NCI-H2107 (cell line): ENCODE results near the gene XIRP2.
"Not testable (repeated sequence)": the region's sequence is repeated elsewhere in the genome, so short reads cannot be mapped to it uniquely, and the experiment has no call there.

ENCODE experiments used
- DNase-seq: peaks from one replicate; lab custom pipeline; 2025; lab: John Stamatoyannopoulos, UW

Gene XIRP2

DNA sequence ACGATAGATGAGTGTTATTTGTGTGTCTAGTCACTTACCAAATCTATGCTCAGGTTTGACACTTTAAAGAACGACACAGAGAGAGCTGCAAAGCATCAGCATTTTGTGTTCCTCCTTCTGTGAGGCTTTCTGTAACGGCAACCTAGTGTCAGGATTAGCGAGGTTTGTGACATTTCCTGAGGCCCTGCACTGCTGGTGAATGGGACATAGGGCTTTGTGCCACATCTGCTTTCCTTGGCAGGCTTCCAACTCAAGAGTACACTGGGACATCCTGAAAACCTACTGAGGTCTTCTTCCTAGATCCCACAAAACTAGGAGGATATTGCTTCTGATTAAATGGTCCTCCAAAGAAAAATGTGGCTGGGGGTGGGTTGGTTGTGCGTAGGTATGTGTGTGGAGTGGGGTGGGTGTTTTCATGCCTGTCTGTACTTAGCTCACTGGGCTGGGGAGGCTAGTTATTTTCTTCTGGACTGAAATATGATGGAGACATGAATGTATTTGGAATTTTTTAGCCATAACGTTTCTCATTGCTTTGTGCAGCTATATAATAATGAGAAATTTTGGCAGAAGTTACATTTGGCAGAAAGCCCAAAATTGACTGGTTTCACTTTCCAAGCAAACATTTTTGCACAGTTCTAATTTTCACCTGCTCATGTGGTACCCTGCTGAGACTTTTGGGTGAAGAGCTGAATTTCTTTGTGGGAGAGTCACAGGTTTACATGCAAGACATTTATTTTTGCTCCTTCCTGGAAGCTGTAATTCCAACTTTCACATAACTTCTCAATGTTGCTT is 308.4 kb downstream of the XIRP2 start:
- DNase-seq, result no peak

DNA sequence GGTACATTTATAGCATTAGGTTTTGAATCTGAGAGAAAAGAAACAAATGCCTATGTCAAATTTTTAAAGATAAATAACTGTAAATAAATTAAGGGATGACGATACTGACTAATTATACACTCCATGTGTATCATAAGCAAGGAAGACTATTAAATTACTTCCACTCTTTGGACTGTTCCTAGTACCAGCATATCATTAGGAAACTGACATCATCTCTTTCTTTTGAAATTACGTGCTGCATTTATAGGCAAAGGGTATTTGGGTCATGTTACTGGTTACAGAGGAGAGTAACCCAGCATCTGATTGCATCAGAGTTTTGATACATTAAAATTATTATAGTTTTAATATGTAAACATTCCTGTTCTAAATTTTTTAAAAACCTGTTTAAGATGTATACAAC is 309.7 kb downstream of the XIRP2 start:
- DNase-seq, result no peak

DNA sequence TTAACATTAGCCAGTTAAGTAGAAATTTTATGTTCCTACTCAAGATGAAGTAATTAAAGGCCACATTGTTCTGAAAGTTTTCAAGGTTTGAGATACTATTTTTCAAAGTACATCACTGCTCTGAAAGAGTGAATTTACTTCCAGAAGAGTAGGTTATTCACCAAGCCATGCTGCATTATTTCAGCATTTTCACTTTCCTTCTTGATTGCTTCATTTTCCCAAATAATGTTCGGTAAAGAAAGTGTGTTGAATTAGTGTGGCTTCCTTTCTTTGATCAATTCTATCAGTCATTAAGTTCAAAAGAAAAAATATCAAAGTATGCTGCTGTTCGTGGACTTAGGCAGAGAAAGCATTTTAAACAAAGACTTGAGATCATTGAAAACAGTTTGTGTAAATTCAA is 310.3 kb downstream of the XIRP2 start:
- no peak for DNase-seq

DNA sequence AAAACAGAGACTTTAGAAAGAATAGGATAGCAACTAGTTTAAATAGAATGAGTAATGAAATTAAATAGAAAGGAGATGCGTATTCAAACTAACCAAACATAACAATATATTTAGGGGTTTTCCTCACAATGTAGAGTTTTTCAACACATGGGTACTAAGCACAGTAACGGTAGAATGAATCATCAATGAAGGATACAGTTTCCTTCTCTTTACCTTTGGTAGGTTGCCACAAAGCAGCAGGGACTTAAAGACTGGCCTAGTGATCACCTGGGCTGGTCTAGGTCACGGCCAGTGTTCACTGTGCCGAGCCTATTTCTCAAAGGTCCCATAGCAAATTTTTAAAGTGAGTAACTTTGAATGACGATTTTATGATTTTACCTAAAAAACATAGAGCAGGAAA is 311.7 kb downstream of the XIRP2 start:
- no peak for DNase-seq

DNA sequence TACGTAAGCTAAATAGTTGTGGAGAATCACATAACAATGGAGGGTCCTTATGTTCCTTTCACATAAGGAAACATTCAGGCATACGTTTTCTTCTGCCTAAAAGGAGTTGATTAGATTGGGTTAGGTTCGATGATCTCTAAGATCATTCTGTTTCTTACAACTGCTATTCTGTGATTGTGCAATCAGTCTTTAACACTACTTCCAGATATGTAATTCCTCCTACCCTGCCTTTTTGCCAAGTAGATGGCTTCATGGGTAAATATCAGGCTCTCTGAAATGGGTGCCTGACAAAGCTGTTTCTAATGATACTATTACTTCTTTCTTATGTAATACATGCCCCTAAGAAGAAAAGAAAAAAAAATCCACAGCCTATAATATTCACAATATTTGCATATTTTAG is 321.5 kb downstream of the XIRP2 start:
- DNase-seq, result no peak

DNA sequence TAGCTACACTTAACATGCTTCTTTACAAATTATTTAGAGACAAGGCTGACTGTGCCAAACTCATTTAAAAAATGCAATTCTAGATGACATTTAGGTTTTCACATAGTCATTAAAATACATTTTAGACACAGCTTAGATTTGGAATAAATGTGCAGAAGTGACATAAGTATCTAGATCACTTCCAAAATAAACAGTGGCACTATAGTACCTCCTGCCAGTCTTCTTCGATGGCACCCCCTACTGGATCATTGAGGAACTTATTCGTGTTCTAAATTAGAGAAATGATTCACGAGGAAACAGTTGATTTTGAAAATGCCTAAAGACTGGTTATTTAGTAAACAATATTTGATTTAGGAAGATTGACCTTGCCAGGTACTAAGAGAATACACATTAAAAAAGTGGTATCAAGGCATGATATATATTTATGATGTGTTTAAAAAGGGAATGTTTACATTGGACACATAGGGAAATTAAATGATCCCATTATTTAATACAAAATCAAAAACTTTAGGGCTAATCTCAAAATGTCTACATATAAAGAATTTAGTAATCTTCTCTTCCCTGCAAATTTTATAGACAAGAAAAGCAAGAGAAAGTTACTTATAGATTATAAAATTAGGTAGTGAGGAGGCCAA is 323.9 kb downstream of the XIRP2 start:
- DNase-seq, result no peak

DNA sequence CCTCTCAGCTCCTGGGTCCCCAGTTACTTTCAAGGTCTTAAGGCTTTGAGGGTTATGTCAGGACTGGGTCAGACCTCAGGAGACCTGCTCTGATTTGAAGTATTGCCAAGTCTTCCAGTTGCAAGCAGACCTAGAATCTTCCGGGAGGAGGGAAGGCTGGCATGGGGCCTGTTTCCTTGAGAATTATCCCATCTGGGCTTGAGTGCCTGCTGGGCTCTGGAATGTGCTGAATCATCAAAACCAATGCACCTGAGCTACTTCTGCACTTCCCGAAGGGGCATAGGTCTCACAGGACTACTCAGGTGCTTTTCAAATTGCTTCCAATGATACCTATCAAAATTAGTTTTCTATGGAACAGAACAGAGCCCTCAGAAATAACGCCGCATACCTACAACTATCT is 327.3 kb downstream of the XIRP2 start:
- DNase-seq, result no peak

DNA sequence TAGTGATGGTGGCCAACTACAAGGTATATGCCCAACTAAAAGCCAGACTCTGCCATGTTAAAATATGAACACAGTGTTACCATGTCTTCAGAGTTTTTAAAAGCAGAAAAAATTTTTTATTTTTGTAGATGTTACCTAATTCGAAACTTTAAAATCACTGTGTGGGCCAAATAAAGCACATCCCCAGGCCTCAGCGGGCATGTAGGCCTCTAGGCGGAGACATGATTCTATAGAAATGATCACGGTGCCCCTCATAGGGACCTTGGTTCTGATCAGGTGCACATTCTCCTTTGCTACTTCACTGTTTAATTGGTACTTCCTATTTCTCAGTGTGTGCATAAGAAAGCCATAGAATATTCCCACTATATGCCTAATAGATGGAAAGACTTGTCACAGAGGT is 349.2 kb downstream of the XIRP2 start:
- no peak for DNase-seq

DNA sequence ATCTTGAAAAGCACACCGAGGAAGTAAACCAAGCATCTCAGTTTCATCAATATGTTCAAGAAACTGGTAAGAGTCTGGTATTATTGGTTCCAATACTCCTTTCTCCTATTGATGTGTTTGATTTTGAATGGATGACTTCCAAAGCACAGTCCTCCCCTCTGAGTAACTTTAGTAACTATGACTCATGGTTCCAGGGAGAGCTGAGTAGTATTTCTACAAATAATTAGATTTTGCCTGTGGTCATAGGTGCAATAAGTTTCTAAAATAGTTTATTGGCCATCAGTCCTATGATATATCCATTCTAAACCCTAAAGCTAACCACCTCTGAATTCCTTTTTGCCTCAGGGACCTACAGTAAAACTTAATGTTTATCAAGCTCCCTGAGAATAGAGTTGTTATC is 352.4 kb downstream of the XIRP2 start:
- no peak for DNase-seq

DNA sequence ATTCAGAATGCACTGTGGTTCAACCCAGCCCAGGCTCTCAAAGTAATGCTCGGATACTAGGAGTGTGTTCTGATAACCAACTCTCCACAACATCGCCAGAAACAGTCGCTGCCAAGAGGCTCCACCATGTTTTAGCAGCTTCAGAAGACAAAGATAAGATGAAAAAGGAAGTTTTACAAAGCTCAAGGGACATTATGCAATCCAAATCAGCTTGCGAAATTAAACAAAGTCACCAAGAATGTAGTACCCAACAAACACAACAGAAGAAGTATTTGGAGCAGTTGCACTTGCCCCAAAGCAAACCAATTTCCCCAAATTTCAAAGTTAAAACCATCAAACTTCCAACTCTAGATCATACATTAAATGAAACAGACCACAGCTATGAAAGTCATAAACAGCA is 360.9 kb downstream of the XIRP2 start:
- DNase-seq, result no peak

DNA sequence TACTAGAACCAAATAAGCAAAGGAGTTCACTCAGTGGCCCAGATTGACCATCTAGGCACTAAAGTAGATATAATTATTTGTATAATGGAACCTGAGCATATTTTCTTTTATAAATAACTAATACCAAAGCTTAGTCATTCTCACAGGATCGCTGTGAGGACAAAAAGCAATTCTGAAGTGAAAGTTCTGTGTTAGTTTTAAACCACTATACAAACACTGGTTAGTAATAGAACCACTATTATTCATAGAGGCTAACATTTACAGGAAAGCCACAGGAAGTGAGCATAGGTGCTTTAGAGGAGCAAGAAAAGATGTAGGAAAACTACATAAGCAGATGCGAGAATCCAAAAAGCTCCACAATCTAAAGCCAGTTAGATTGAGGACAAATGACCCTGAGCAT is 364.7 kb downstream of the XIRP2 start:
- DNase-seq, result no peak

DNA sequence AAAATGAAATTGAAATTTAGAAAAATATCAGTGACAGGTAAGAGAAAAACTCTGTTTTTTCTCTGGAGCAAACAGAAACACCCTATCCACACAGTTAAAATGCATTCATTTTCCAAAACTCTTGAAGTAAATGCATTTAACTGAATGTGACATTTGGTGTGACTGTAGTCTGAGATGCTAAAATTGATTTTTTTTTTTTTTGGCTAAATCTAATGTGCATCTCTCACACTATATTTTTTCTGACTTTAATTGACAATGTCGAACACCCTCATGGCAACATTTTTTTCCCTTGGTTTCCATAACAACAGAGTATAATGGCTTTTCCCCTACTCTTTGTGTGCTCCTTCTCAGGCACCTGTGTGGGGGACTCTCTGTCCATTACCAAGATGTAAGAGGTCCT is 366.4 kb downstream of the XIRP2 start:
- DNase-seq, result no peak

DNA sequence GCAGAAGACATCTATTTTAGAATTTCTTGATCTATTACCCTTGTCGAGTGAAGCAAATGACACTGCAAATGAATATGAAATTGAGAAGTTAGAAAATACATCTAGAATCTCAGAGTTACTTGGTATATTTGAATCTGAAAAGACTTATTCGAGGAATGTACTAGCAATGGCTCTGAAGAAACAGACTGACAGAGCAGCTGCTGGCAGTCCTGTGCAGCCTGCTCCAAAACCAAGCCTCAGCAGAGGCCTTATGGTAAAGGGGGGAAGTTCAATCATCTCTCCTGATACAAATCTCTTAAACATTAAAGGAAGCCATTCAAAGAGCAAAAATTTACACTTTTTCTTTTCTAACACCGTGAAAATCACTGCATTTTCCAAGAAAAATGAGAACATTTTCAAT is 370.4 kb downstream of the XIRP2 start:
- DNase-seq, result no peak

DNA sequence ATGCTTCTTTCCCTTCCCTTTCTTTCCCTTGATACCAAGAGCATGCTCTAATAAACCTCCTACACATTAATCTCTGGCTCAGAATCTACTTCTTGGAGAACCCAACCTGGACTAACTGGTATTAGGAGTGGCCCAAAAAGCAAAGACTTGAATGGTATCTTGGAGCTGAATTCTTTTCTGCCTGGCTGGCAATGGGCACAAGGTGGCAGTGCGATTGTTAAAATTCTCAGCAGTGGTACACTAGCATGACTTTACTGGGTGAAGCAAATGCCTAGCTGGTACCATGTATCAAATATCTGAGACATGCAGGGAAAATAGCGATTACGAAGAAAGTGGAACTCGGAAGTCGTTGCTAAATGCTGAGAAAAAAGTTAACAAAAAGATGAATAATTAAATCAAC is 376.1 kb downstream of the XIRP2 start:
- no peak for DNase-seq

DNA sequence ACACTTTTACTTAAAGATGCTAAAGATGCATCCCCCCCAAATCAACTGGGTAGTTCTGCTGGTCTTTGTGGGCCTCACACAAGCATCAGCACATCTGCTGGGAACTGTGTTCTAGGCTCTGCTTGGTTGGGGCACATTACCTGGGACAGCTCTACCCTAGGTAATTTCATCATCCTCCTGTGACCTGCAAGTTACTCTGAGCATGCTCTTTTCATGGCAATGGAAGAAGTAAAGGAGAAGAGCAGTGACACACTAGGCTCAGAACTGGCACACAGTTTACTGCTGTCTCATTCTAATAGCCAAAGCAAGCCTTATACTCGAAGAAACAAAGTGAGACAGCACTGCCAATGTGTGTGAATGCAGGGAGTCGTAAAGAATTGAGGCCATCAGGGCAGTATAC is 376.7 kb downstream of the XIRP2 start:
- no peak for DNase-seq

DNA sequence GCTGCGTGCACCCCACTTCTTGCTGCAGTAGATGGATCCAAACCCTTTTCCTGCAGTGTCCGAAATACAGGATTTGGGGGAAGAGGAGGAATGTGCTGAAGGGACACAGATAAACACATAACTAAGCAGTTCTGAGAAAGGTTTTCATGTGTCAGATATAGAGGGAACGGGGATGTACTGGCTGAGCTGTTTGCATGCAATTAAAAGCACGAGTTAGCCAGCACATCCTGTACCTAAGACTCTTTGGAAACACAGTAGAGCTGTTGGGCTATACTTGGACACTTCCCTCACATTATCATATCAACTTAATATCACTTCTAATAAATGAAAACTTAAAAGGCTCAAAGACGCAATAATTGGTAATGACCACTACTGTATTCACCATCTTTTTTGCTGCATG is 377.4 kb downstream of the XIRP2 start:
- DNase-seq, result no peak

DNA sequence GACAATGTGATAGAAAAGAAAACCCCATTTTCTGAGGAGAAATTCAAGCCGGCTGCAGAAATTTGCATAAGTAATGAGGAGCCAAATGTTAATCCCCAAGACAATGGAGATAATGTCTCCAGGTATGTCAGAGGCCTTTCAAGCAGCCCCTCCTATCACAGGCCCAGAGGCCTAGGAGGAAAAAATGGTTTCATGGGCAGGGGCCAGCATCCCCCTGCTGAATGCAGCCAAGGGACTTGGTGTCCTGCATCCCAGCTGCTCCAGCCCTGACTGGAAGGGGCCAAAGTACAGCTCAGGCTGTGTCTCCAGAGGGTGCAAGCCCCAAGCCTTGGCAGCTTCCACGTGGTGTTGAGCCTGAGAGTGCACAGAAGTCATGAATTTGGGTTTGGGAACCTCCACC is 380.0 kb downstream of the XIRP2 start:
- DNase-seq, result not testable (repeated sequence)

DNA sequence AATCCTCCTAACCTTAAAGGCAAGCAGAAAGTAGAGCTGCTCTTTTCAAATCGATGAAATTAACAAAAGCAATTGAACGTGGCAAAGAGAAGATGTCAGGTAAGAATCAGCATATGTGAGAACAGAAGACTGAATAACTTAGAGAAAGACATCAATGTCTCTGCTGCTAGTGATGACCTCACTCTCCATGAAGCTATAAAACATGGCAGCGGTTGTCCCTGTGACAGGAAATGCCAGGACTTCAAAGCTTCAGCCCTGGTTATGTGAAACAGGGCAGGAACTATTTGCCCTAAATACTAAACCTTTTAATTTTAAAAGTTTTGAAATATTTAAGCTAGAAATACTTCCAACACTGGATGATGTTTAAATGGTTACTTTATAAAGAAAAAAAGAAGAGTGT is 383.7 kb downstream of the XIRP2 start:
- no peak for DNase-seq

DNA sequence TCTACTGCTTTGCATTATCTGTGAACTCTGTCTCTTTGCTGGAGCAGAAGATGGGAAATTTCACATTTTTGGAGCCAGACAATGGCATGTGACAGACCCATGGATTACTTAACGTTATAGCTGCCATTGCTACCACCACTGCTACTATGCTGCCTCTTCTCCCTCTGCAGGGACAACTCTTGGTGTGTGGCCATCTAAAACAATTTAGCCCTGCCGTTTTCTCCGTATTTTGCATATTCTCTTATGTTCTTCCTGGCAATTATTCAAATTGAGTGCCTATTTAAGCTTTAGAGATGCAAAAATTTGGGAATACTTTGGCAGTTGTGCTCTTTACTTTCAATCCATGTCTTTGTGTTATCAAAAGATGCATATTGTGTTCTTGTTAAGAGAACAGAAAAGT is 386.8 kb downstream of the XIRP2 start:
- no peak for DNase-seq

DNA sequence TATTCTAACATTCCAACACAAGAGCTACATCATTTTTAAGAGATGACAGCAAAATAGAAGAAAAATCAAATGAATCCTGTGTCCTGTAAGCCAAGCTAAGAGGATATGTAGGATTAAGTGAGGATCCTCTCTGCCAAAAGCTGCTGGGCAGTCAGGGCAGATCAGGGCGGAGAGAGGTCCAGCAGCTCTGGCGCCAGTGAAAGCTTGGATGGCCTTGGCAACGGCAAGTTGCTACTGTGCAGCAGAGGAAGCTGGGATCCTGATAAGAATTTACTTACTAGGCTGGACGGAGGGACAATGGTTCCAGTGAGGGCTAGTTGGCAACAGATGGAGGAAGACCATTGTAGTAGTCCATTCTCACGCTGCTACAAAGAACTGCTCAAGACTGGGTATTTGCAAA is 391.5 kb downstream of the XIRP2 start:
- no peak for DNase-seq

DNA sequence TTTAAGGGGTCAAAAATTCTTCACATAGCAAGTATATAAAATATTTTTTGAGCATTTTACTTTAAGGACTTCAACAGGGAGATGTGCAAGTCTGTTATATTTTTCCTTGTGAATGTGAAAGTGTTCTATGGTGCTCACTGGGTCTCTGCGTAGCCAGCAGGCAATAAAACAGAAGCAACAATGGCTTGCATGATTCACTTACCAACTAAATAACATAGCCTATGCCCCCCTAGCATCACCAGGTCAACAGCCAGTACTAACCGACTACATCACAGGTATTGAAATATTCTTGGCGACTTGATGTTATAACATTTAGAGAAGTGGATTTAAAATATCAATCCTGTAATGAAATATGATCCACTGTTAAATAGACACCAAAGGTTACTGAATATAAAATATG is 398.9 kb downstream of the XIRP2 start:
- no peak for DNase-seq

DNA sequence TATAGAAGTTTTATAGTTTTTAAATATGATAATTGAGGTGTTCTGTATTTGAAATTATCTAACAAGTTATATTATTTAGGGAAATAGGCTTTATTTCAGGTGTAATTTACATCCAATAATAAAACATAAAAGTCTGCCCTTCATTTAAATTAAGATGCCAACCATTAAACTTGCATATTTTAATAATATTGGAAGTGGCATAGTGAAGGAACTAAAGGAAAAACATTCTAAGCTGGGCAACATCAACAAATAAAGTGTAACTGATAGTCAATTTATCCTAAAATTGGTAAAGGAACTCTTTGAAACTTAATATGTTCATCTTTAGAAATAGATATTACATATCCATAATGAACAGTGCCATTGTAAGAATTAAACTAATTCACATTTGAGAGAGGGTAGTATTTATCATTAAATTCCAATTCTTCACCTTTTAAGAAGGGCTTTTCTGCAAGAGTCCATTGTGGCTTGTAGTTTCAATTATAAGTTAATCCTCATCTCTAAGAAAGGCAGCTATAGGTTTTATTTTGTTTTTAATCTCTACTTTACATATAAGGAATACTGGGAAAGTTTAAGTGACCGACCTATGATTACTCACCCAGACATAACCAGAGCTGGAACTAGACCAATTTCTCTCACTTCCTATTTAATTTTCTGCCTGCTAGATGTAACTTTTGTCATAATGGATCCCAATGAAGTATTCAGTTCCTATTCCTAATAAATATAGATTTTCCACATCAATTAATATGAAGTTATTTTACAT is 401.6 kb downstream of the XIRP2 start:
- DNase-seq, result no peak

DNA sequence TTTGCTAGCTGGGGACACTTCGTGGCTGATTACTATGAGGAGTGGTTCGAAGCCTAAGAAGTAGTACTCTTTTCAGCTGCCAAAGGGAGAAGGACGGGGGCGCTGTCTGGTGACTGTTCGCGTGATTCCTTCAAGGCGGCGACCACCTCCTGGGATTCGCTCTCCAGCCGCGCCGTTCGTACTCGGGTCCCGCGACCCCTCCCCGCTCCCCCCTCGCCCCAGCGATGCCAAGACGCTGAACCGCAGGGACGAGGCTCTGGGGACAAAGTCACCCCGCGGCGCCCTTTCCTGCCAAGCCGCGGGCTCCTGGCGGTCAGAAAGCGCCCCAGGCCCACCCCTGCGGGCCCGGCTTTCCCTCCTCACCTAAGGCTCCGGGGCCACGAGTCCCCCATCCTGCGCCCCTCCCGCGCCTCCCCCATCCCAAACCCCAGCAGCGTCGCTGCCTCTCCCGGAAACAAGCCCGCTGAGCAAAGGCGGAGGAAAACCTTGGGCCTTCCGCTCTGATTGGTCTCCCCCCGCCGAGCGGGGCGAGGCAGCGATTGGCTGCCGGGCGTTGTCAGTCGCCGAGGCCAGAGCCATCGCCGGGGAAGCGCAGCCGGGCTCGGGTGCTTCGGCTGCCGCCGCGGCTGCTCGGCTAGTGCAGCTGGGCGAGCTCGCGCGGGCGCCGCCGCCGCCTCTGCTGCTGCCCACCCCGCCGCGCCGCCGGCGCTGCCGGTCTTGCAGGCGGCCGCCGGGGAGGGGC is 404.3 kb downstream of the XIRP2 start, which contains the start of gene B3GALT1:
TSS of gene B3GALT1 (plus strand) at position 572 of the 742 bp plus-strand sequence.
- peak; percentile 77 for DNase-seq
